ENCODE measurements around the gene RNF214.

Gene RNF214

DNA sequence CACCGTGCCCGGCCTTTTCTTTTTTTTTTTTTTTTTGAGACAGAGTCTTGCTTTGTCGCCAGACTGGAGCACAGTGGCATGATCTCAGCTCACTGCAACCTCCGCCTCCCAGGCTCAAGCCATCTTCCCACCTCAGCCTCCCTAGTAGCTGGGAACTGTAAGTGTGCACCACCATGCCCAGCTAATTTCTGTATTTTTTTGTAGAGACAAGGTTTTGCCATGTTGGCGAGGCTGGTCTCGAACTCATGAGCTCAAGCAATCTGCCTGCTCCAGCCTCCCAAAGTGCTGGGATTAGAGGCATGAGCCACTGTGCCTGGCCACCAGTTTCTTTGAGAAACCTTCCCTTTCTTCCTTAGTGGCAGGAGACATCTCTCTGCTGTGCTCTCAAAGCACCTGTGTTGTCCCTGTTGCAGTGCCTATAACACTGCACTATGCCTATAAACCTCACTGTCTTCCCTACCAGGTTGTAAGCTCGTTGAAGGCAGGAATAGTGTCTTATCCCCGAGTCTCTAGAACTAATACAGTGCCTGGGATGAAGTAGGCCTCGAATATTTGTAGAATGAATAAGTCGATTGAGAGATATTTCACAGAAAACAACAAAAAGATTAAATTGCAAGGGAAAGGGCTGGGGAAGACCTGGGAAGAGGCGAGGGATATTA lies 19.6 kb upstream of the RNF214 start:
- Histone ChIP-seq H3K27me3 (no peaks in the 10 kb centered on the region), H3K36me3 (peaks cover 57% of the 10 kb centered on the region), H3K27ac (no peak overlapping the region), H3K9me3 (no peaks in the 10 kb centered on the region), H3K4me3 (ENCODE audit: low read depth in 1 of 2, low read length in 1 of 2) (no peak overlapping the region), H3K4me1 (ENCODE audit: control insufficient read depth in 1 of 2, insufficient read depth in 1 of 2, low read depth in 1 of 2, low read length in 1 of 2) (no peaks in the 10 kb centered on the region)
- TF ChIP-seq, protein P1, sequence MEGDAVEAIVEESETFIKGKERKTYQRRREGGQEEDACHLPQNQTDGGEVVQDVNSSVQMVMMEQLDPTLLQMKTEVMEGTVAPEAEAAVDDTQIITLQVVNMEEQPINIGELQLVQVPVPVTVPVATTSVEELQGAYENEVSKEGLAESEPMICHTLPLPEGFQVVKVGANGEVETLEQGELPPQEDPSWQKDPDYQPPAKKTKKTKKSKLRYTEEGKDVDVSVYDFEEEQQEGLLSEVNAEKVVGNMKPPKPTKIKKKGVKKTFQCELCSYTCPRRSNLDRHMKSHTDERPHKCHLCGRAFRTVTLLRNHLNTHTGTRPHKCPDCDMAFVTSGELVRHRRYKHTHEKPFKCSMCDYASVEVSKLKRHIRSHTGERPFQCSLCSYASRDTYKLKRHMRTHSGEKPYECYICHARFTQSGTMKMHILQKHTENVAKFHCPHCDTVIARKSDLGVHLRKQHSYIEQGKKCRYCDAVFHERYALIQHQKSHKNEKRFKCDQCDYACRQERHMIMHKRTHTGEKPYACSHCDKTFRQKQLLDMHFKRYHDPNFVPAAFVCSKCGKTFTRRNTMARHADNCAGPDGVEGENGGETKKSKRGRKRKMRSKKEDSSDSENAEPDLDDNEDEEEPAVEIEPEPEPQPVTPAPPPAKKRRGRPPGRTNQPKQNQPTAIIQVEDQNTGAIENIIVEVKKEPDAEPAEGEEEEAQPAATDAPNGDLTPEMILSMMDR (IDR thresholded peaks at IDR 0.05) = no peak

DNA sequence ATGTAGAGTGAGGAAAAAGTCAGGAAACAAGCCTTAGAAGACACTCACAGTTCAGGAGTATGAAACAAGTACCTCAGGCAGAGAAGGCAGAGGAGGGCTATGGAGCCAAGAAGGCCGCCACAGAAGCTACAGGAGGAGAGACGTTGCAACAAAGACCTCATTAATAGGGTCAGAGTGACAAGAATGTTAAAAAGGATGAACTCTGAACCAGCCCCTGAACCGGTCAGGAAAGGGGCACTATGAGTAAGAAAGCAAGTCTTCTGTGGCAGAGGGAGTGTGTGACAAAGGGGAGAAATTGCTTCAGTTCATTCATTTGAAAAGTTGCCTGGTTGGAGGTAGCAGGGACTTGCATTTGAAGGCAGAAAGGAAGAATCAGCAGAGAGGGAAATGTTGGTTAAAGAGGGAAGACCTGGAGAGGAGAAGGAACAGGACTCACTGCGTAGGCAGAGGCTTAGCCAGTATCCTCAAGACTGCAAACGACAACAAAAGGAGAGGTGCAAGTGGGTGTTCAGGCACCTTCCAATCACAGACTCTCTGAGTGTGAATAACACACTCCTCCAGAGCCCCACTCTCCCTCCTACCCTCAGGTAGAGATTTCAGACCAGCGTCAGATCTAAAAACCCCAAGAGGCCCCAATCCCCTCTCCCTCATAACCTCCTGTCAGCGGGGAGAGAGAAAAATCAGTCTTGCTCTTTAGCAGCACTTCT lies 17.9 kb upstream of the RNF214 start:
- TF ChIP-seq, protein P1 (IDR thresholded peaks at IDR 0.05) = no peak
- Histone ChIP-seq H3K4me3 (ENCODE audit: low read depth in 1 of 2, low read length in 1 of 2) (no peak overlapping the region), H3K36me3 (peaks cover 74% of the 10 kb centered on the region), H3K27ac (no peak overlapping the region), H3K4me1 (ENCODE audit: control insufficient read depth in 1 of 2, insufficient read depth in 1 of 2, low read depth in 1 of 2, low read length in 1 of 2) (no peaks in the 10 kb centered on the region), H3K27me3 (no peaks in the 10 kb centered on the region), H3K9me3 (no peaks in the 10 kb centered on the region)

DNA sequence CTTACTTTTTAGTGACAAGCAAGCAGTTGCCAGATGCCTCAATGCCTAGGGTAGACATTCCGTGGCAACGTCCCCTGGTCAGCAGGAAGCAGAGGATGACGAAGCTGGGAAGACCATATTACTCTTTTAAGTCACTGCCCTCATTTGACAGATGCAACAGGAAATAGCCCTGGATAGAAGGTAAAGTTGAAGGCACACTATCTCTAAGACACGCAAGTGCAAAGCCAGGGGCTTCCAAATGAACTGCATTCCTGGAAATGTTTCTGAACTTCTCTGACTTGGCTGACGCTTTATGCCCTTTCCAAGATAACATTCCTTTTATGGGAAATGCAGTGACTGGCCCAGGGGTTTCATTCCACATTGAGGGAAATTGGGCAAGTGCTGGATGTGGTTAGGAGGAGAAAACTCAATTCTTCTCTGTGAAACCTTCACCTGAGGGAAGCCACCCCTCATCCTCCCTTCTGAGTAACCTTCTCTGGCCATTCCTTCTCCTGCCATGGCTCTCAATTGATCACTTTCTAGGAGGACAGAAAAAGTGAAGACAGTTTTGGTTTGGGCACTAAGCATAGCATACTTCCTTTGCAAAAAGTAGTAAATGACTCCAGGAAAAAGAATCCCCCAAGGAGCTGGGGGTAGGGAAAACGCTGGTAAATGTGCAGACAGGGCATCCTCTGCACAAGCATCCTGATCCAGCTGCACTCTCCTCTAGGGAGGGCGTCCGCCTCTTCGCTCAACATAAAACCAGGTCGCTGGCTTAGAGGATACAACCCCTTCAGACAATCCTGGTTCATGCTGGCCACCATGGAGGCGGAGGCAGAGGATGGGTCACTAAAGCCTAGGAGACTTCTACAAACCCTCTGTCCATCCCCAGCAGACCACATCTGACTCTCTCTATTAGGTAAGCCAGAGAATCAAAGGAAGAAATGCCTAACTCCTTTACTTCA lies 15.1 kb upstream of the RNF214 start:
- Histone ChIP-seq H3K36me3 (peaks cover 90% of the 10 kb centered on the region), H3K27me3 (no peaks in the 10 kb centered on the region), H3K4me3 (ENCODE audit: low read depth in 1 of 2, low read length in 1 of 2) (no peak overlapping the region), H3K9me3 (no peaks in the 10 kb centered on the region), H3K27ac (no peak overlapping the region), H3K4me1 (ENCODE audit: control insufficient read depth in 1 of 2, insufficient read depth in 1 of 2, low read depth in 1 of 2, low read length in 1 of 2) (no peaks in the 10 kb centered on the region)
- TF ChIP-seq, protein P1 (IDR thresholded peaks at IDR 0.05) = no peak

DNA sequence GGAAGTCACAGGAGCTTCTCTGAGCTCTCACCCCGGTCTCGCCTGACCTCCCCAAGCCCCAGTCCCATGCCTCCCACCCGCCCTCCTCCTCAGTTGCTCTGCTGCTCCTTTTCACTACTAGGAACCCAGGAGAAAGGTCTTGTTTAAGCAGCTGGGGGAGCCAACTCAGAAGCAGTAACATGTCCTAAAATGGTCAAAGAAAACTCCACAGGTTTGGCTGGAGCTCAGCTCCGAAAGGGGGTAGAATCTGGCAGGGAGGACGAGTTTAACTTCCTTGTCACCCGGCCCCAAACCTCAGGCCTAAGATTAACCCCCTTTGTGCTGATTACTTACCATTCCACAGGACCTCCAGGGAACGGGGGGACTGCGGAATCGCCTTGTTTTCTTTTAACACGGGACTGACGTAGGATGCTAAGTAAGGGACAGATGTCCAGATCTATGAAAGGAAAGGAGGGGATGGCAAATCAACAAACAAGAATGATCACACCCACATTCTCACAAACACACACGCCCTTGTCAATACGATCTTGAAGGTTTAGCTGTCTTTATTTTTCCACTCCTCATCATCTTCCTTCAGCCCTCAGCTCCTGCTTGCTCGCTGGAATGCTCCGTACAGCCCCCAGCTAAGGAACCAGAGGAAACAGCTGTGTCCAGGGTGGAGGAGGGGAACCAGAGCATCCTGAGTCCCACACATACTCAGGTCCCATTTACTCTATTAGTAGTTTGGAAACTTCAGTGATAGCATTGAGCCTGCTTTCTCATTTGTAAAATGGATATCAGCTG lies 14.1 kb upstream of the RNF214 start:
- no peaks in the 10 kb centered on the region for H3K9me3 ChIP-seq

More for the DNA sequence above, 14.1 kb upstream of the RNF214 start:
- TF ChIP-seq, protein P1 (IDR thresholded peaks at IDR 0.05) = no peak
- H3K4me3 ChIP-seq (ENCODE audit: low read depth in 1 of 2, low read length in 1 of 2) = no peak overlapping the region
- no peak overlapping the region for H3K27ac ChIP-seq
- H3K36me3 ChIP-seq = peaks cover 92% of the 10 kb centered on the region
- no peaks in the 10 kb centered on the region for H3K4me1 ChIP-seq (ENCODE audit: control insufficient read depth in 1 of 2, insufficient read depth in 1 of 2, low read depth in 1 of 2, low read length in 1 of 2)
- no peaks in the 10 kb centered on the region for H3K27me3 ChIP-seq
